Fibroblast of lung (primary cell): Measurements from ENCODE around the gene ZNF669. TPM values are rescaled to one million over a fixed set of nuclear protein-coding genes. Genes with fewer than 3 reads are reported as not detected.
"Not testable (repeated sequence)": the region's sequence is repeated elsewhere in the genome, so short reads cannot be mapped to it uniquely, and the experiment has no call there.

Experiments
- DNase-seq, 2 donors: peaks; one replicate each; pipeline versions ENCODE4 v3.0.0 to v3.0.0-alpha.2; 2010; ENCODE audit warnings: low read depth in 2 of 2
- H2AFZ ChIP-seq: 2 replicates; pipeline ENCODE4 v1.5.1; 2012; ENCODE audit warnings: low read length, control low read depth, inconsistent platforms
- H3K27ac ChIP-seq: 2 replicates; pipeline ENCODE4 v1.5.1; 2011; ENCODE audit warnings: low read length, control low read depth; ENCODE audit not compliant: insufficient read depth
- H3K27me3 ChIP-seq: 2 replicates; pipeline ENCODE4 v1.5.1; 2011; ENCODE audit warnings: mild to moderate bottlenecking, low read length; ENCODE audit not compliant: control insufficient read depth, insufficient read depth
- H3K36me3 ChIP-seq: 2 replicates; pipeline ENCODE4 v1.5.1; 2011; ENCODE audit warnings: low read length; ENCODE audit not compliant: control insufficient read depth, insufficient read depth
- H3K4me1 ChIP-seq: 2 replicates; pipeline ENCODE4 v1.5.1; 2011; ENCODE audit warnings: low read length; ENCODE audit not compliant: control insufficient read depth, insufficient read depth; ENCODE audit errors: extremely low read depth
- H3K4me2 ChIP-seq: 2 replicates; pipeline ENCODE4 v1.5.1; 2011; ENCODE audit warnings: low read length, control low read depth; ENCODE audit not compliant: insufficient read depth; ENCODE audit errors: extremely low read depth
- H3K4me3 ChIP-seq, 4 experiments: fragments of 200-600 bp in 1 of 4; sonication (generic) in 1 of 4; replicated peaks in 1 of 4; 2 replicates each; pipeline ENCODE4 v1.5.1; 2011 to 2016; ENCODE audit warnings: low read length in 4 of 4, low read depth in 3 of 4, mild to moderate bottlenecking in 3 of 4, control low read depth in 2 of 4, inconsistent platforms in 1 of 4, mixed read lengths in 1 of 4; ENCODE audit not compliant: insufficient read depth in 1 of 4; ENCODE audit errors: control extremely low read depth in 1 of 4
- H3K79me2 ChIP-seq: 2 replicates; pipeline ENCODE4 v1.5.1; 2012; ENCODE audit warnings: mild to moderate bottlenecking, low read length, inconsistent platforms; ENCODE audit not compliant: control insufficient read depth, insufficient read depth
- H3K9ac ChIP-seq: 2 replicates; pipeline ENCODE4 v1.5.1; 2011; ENCODE audit warnings: mild to moderate bottlenecking, low read length, control low read depth; ENCODE audit not compliant: insufficient read depth
- H3K9me3 ChIP-seq: 2 replicates; pipeline ENCODE4 v1.5.1; 2012; ENCODE audit warnings: low read depth, low read length; ENCODE audit not compliant: control insufficient read depth, insufficient read depth
- H4K20me1 ChIP-seq: 2 replicates; pipeline ENCODE4 v1.5.1; 2011; ENCODE audit warnings: low read length; ENCODE audit not compliant: control insufficient read depth, insufficient read depth; ENCODE audit errors: extremely low read depth
- CTCF ChIP-seq, 2 donors: IDR thresholded peaks in 1 of 2; conservative IDR thresholded peaks in 1 of 2; 1 replicate in 1 of 2; 2 replicates in 1 of 2; pipeline ENCODE4 v1.5.1; 2011 to 2012; ENCODE audit warnings: low read length in 2 of 2, control low read depth in 1 of 2, inconsistent platforms in 1 of 2, low read depth in 1 of 2, mild to moderate bottlenecking in 1 of 2
- EZH2 ChIP-seq: IDR thresholded peaks from 2 replicates; pipeline ENCODE4 v1.5.1; 2012; ENCODE audit warnings: low read length, control low read depth, mild to moderate bottlenecking; ENCODE audit errors: missing control alignments
- polyA minus RNA-seq: library from RNA; depleted of rRNA, polyadenylated mRNA; stranded (reverse); fragments of >200 nt; gene quantifications from 2 replicates; pipeline ENCODE4 v1.2.3, GENCODE V29; 2011; ENCODE audit warnings: low replicate concordance
- polyA plus RNA-seq, 2 donors: library from polyadenylated mRNA; depleted of rRNA in 1 of 2; stranded (reverse) in 1 of 2; unstranded in 1 of 2; fragments of >200 nt; gene quantifications; 2 replicates each; pipeline ENCODE4 v1.2.1, GENCODE V29; 2011 to 2012; ENCODE audit warnings: missing spikeins in 1 of 2
- total RNA-seq: library from RNA; depleted of rRNA; stranded (reverse); fragments of >200 nt; gene quantifications from 2 replicates; pipeline ENCODE4 v1.2.1, GENCODE V29; 2014

The ZNF669 gene
- total RNA-seq (10.2 and 11.6 TPM in 2 replicates), polyA plus RNA-seq (7.0 and 7.2 TPM in 2 replicates), polyA minus RNA-seq (0.35 and 3.9 TPM in 2 replicates)
- polyA plus RNA-seq (2012), result 4.1 and 4.6 TPM in 2 replicates

GRCh38 chr1:247103859-247104591 lies at the start of gene ZNF669:
Gene ZNF669 (minus strand): TSS chr1:247104356. CDS start chr1:247104199, 157 bp downstream.
- peak within 1 kb of the TSS; percentile 73 to 96 (median 84) for H3K4me3 ChIP-seq
- no peaks in the 10 kb centered on the region for H3K4me1 ChIP-seq
- DNase-seq, result peak; percentile 95 to 97
- H3K27me3 ChIP-seq, result no peaks in the 10 kb centered on the region
- peak within 1 kb of the TSS; percentile 83 for H3K27ac ChIP-seq
- no peak for TF ChIP-seq CTCF (conservative IDR thresholded peaks at IDR 0.05 in 1 of 2, IDR thresholded peaks at IDR 0.05 in 1 of 2; ENCODE audit: low read depth in 1 of 2, low read length in 2 of 2)
- no peak for TF ChIP-seq EZH2
- H3K9me3 ChIP-seq, result peaks cover 6% of the 10 kb centered on the region
- H2AFZ ChIP-seq, result peak within 1 kb of the TSS; percentile 93
- H3K79me2 ChIP-seq, result peaks cover 17% of the 10 kb centered on the region
- peak within 1 kb of the TSS; percentile 77 for H3K4me2 ChIP-seq
- H3K36me3 ChIP-seq, result peaks cover 9% of the 10 kb centered on the region
- no peaks in the 10 kb centered on the region for H4K20me1 ChIP-seq
- H3K9ac ChIP-seq, result peak within 1 kb of the TSS; percentile 84

GRCh38 chr1:247147781-247148180 lies 43.6 kb upstream of the ZNF669 start:
- H3K79me2 ChIP-seq, result no peaks in the 10 kb centered on the region
- no peak overlapping the region for H3K27ac ChIP-seq
- peak in 1 of 2 donors; percentile 38 for DNase-seq
- no peak overlapping the region for H2AFZ ChIP-seq
- H3K27me3 ChIP-seq, result no peaks in the 10 kb centered on the region
- H3K9ac ChIP-seq, result no peak overlapping the region
- no peaks in the 10 kb centered on the region for H3K4me1 ChIP-seq
- no peak overlapping the region for H3K4me3 ChIP-seq
- H3K4me2 ChIP-seq, result no peak overlapping the region
- no peaks in the 10 kb centered on the region for H3K36me3 ChIP-seq
- H3K9me3 ChIP-seq, result no peaks in the 10 kb centered on the region
- TF ChIP-seq EZH2 (no peak), CTCF (conservative IDR thresholded peaks at IDR 0.05 in 1 of 2, IDR thresholded peaks at IDR 0.05 in 1 of 2; ENCODE audit: low read depth in 1 of 2, low read length in 2 of 2) (no peak)
- H4K20me1 ChIP-seq, result no peaks in the 10 kb centered on the region

- H3K9me3 ChIP-seq, H2AFZ ChIP-seq, H3K36me3 ChIP-seq, H4K20me1 ChIP-seq, H3K27me3 ChIP-seq, H3K9ac ChIP-seq, H3K27ac ChIP-seq, H3K4me1 ChIP-seq, H3K4me3 ChIP-seq, H3K4me2 ChIP-seq, DNase-seq, H3K79me2 ChIP-seq: not testable (repeated sequence)
These were observed 43.0 kb upstream of the ZNF669 start for GRCh38 chr1:247147120-247147519.
